Panc1 (cell line): Measurements from ENCODE around the gene NPDC1.

Source experiments
- CTCF ChIP-seq: fragments of 450-650 bp; IDR thresholded peaks from 2 replicates; pipeline ENCODE4 v1.5.1; 2017; ENCODE audit warnings: mild to moderate bottlenecking
- POLR2AphosphoS5 ChIP-seq: IDR thresholded peaks from 2 replicates; pipeline ENCODE4 v1.6.1; 2012; ENCODE audit warnings: mild to moderate bottlenecking, low read depth, low read length, moderate library complexity
- TF ChIP-seq, protein P1 (sequence below), 2 experiments: IDR thresholded peaks; 2 replicates each; pipeline ENCODE4 v1.6.1; 2011 to 2012; ENCODE audit warnings: low read depth in 2 of 2, control low read depth in 1 of 2, low read length in 1 of 2, mild to moderate bottlenecking in 1 of 2, moderate library complexity in 1 of 2; ENCODE audit not compliant: insufficient read depth in 1 of 2

GRCh38 chr9:137077010-137077747, 31.2 kb upstream of the NPDC1 start, which contains the start of gene UAP1L1:
- TF ChIP-seq CTCF (no peak), POLR2AphosphoS5 (no peak)
- TF ChIP-seq, protein P1, sequence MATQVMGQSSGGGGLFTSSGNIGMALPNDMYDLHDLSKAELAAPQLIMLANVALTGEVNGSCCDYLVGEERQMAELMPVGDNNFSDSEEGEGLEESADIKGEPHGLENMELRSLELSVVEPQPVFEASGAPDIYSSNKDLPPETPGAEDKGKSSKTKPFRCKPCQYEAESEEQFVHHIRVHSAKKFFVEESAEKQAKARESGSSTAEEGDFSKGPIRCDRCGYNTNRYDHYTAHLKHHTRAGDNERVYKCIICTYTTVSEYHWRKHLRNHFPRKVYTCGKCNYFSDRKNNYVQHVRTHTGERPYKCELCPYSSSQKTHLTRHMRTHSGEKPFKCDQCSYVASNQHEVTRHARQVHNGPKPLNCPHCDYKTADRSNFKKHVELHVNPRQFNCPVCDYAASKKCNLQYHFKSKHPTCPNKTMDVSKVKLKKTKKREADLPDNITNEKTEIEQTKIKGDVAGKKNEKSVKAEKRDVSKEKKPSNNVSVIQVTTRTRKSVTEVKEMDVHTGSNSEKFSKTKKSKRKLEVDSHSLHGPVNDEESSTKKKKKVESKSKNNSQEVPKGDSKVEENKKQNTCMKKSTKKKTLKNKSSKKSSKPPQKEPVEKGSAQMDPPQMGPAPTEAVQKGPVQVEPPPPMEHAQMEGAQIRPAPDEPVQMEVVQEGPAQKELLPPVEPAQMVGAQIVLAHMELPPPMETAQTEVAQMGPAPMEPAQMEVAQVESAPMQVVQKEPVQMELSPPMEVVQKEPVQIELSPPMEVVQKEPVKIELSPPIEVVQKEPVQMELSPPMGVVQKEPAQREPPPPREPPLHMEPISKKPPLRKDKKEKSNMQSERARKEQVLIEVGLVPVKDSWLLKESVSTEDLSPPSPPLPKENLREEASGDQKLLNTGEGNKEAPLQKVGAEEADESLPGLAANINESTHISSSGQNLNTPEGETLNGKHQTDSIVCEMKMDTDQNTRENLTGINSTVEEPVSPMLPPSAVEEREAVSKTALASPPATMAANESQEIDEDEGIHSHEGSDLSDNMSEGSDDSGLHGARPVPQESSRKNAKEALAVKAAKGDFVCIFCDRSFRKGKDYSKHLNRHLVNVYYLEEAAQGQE (IDR thresholded peaks at IDR 0.05; ENCODE audit: insufficient read depth in 1 of 2, low read depth in 2 of 2, low read length in 1 of 2), result no peak
